Effector memory CD8-positive, alpha-beta T cell (primary cell): ENCODE results near the gene CCL18.
A peak's percentile ranks its signal among the peaks of the same experiment; 100 is the strongest.
"Not testable (repeated sequence)": the region's sequence is repeated elsewhere in the genome, so short reads cannot be mapped to it uniquely, and the experiment has no call there.

Experiments
- ATAC-seq: fragments of 150-1000 bp; cut with Tn5 transposase; replicated peaks from 2 replicates; pipeline ENCODE4 v1.10.0; 2021; ENCODE audit warnings: mild to moderate bottlenecking, moderate library complexity
- DNase-seq, 3 experiments: peaks; one replicate each; pipeline ENCODE4 v3.0.0; 2021
- H3K27ac Mint-ChIP-seq, 2 donors: one replicate each; pipeline ENCODE4 v1.8.0; 2022; ENCODE audit warnings: mild to moderate bottlenecking in 2 of 2, mixed read lengths in 2 of 2, moderate library complexity in 2 of 2
- H3K27me3 Mint-ChIP-seq, 2 donors: one replicate each; pipeline ENCODE4 v1.8.0; 2022; ENCODE audit warnings: mixed read lengths in 2 of 2
- H3K36me3 Mint-ChIP-seq: one replicate; pipeline ENCODE4 v1.8.0; 2022; ENCODE audit warnings: mild to moderate bottlenecking, moderate library complexity, mixed read lengths; ENCODE audit not compliant: insufficient read depth
- H3K4me1 Mint-ChIP-seq, 2 donors: one replicate each; pipeline ENCODE4 v1.8.0; 2022; ENCODE audit warnings: low read depth in 2 of 2, mixed read lengths in 2 of 2
- H3K4me3 Mint-ChIP-seq, 2 donors: one replicate each; pipeline ENCODE4 v1.8.0; 2022; ENCODE audit warnings: mild to moderate bottlenecking in 2 of 2, mixed read lengths in 2 of 2, moderate library complexity in 2 of 2
- H3K9me3 Mint-ChIP-seq, 2 donors: one replicate each; pipeline ENCODE4 v1.8.0; 2022; ENCODE audit warnings: mixed read lengths in 2 of 2
- total RNA-seq, 9 experiments: gene quantifications; one replicate each; lab custom pipeline; 2026; lab: John Stamatoyannopoulos, UW

The CCL18 gene, protein sequence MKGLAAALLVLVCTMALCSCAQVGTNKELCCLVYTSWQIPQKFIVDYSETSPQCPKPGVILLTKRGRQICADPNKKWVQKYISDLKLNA
- 0 to 0.03 (median 0) reads per million in 9 experiments for total RNA-seq

DNA sequence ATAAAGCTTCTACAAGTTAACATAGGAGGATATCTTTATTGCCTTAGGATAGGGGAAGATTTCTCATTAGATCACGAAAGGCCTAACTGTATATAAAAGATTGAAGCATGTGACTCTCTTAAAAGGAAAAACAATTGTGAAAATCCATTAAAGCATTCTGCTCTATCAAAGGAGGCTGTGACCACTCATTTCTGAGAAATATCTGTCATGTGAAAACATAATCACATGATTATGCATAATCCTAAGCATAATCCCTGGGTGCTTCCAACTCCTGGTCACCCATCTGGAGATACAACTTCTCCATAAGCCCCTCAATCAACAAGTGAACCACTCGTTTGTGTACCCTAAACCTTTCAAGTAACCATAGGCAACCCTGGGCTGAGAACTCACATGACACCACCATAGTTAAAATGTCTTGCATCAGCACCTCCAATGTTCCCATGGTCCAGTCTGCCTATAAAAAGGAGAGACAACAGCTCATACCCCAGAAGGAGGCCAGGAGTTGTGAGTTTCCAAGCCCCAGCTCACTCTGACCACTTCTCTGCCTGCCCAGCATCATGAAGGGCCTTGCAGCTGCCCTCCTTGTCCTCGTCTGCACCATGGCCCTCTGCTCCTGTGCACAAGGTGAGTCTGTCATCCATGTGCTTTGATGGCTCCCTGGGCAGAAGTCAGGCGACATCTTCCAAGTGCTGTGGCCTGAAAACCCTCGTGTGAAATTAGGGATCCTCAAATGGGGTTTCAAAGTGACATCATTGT lies at the start of gene CCL18:
Gene CCL18, plus strand, starts transcription at position 487 of the 756 bp plus-strand sequence. Its CDS starts 71 bp downstream, at position 558.
- no peaks in the 10 kb centered on the region for H3K27me3 Mint-ChIP-seq
- peaks cover 5% of the 10 kb centered on the region for H3K36me3 Mint-ChIP-seq
- peak within 1 kb of the TSS; percentile 59 to 86 for H3K27ac Mint-ChIP-seq
- ATAC-seq, result no peak
- H3K4me3 Mint-ChIP-seq, result peak within 1 kb of the TSS in 1 of 2 donors; percentile 7
- H3K4me1 Mint-ChIP-seq, result peaks cover 29 to 45% of the 10 kb centered on the region in 2 donors
- no peak for DNase-seq
- no peaks in the 10 kb centered on the region for H3K9me3 Mint-ChIP-seq

DNA sequence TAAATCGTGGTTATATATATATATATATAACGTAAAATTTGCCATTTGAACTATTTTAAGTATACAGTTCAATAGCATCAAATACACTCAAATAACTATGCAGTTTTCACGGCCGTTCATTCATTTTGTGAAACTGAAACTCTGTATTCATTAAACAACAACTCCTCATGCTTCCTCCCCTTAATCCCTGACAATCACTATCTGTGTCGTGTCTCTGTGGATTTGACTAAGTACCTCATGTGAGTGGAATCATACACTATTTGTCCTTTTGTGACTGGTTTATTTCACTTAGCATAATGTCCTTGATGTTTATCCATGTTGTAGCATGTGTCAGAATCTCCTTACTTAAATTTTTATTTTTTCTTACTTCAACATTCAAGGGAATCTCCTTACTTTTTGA lies 49.1 kb upstream of the CCL18 start:
- H3K4me1 Mint-ChIP-seq, result peaks cover 17 to 21% of the 10 kb centered on the region in 2 donors
- no peak for DNase-seq
- H3K36me3 Mint-ChIP-seq, result no peaks in the 10 kb centered on the region
- no peak overlapping the region for H3K4me3 Mint-ChIP-seq
- no peaks in the 10 kb centered on the region for H3K9me3 Mint-ChIP-seq
- no peak overlapping the region for H3K27ac Mint-ChIP-seq
- peaks cover 0 to 15% of the 10 kb centered on the region in 2 donors for H3K27me3 Mint-ChIP-seq
- ATAC-seq, result no peak

DNA sequence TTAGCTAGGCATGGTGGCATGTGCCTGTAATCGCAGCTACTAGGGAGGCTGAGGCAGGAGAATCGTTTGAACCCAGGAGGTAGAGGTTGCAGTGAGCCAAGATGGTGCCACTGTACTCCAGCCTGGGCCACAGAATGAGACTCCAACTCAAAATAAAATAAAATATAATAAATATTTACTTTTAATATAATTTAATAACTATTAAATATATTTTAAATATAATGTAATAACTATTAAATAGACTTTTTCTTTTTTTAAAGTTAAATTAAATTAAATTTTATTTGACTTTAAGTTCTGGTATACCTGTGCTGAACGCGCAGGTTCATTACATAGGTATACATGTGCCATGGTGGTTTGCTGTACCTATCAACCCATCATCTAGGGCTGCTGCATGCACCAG lies 48.2 kb upstream of the CCL18 start:
- H3K4me1 Mint-ChIP-seq, result peaks cover 16 to 17% of the 10 kb centered on the region in 2 donors
- ATAC-seq, H3K9me3 Mint-ChIP-seq, H3K4me3 Mint-ChIP-seq, H3K27ac Mint-ChIP-seq, H3K36me3 Mint-ChIP-seq, DNase-seq: not testable (repeated sequence)
- H3K27me3 Mint-ChIP-seq, result peaks cover 0 to 15% of the 10 kb centered on the region in 2 donors

DNA sequence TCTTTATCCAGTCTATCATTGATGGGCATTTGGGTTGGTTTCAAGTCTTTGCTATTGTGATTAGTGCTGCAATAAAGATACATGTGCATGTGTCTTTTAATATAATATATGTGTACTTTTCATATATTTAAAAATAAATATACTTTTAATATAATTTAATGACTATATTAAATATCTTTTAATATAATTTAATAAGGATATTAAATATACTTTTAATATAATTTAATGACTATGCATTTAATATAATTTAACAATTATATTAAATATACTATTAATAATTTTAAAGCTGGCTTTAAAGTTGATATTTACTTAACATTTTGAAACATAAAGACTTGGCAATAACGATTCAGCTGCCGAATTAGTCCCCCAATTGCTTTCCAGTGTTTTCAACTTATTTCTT lies 47.5 kb upstream of the CCL18 start:
- H3K27me3 Mint-ChIP-seq, result peaks cover 0 to 17% of the 10 kb centered on the region in 2 donors
- DNase-seq (no peak), ATAC-seq (no peak)
- no peaks in the 10 kb centered on the region for H3K9me3 Mint-ChIP-seq
- peaks cover 10 to 12% of the 10 kb centered on the region in 2 donors for H3K4me1 Mint-ChIP-seq
- H3K36me3 Mint-ChIP-seq, result no peaks in the 10 kb centered on the region
- no peak overlapping the region for H3K4me3 Mint-ChIP-seq
- no peak overlapping the region for H3K27ac Mint-ChIP-seq

DNA sequence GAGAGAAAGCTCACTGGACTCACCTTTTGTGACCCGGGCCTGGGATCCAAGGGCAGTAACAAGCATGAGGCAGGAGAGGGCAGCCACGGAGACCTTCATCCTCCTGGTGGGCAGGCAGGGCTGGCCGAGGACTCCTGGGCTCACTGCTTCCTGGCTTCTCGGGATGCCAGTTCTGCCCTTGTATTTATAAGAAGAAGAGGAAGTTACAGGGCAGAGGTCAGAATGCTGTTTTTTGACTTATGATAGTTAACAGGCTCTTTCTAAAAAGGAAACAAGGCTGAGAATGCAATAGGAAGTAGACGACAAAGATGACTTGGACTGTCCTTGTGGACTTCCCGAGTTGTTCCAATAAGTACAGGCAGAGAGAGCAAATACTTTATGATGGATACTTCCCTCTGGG lies 46.3 kb upstream of the CCL18 start, which contains the start of gene CCL23:
Gene CCL23, minus strand, starts transcription at position 174 of the 400 bp plus-strand sequence. Its CDS starts 75 bp downstream, at position 99.
- ATAC-seq (no peak), DNase-seq (no peak)
- H3K4me3 Mint-ChIP-seq, result no peak within 1 kb of the TSS
- H3K36me3 Mint-ChIP-seq, result no peaks in the 10 kb centered on the region
- peak within 1 kb of the TSS in 1 of 2 donors; percentile 66 for H3K27ac Mint-ChIP-seq
- H3K9me3 Mint-ChIP-seq, result peaks cover 0 to 6% of the 10 kb centered on the region in 2 donors
- H3K27me3 Mint-ChIP-seq, result peaks cover 0 to 28% of the 10 kb centered on the region in 2 donors
- peaks cover 5 to 10% of the 10 kb centered on the region in 2 donors for H3K4me1 Mint-ChIP-seq

DNA sequence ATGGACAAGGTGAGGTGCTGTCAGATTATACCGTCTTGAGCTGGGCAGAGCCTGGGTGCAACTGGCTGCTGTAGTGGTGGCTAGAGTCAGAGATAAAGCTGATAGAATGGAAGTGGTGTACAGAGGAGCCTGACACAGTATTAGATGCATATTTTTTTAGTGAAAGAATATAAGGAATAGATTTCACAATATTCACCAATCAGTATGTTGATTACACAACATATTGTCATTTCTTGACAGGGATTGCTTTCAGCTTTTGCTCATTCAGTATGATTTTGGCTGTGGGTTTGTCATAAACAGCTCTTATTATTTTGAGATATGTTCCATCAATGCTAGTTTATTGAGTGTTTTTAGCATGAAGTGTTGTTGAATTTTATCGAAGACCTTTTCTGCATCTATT lies 44.6 kb upstream of the CCL18 start:
- no peaks in the 10 kb centered on the region for H3K36me3 Mint-ChIP-seq
- H3K27me3 Mint-ChIP-seq, result peaks cover 0 to 28% of the 10 kb centered on the region in 2 donors
- no peak overlapping the region for H3K4me3 Mint-ChIP-seq
- H3K27ac Mint-ChIP-seq, result peak overlapping the region in 1 of 2 donors; percentile 64
- H3K9me3 Mint-ChIP-seq, result peaks cover 0 to 6% of the 10 kb centered on the region in 2 donors
- H3K4me1 Mint-ChIP-seq, result peaks cover 5 to 7% of the 10 kb centered on the region in 2 donors
- DNase-seq, result no peak
- ATAC-seq, result no peak

DNA sequence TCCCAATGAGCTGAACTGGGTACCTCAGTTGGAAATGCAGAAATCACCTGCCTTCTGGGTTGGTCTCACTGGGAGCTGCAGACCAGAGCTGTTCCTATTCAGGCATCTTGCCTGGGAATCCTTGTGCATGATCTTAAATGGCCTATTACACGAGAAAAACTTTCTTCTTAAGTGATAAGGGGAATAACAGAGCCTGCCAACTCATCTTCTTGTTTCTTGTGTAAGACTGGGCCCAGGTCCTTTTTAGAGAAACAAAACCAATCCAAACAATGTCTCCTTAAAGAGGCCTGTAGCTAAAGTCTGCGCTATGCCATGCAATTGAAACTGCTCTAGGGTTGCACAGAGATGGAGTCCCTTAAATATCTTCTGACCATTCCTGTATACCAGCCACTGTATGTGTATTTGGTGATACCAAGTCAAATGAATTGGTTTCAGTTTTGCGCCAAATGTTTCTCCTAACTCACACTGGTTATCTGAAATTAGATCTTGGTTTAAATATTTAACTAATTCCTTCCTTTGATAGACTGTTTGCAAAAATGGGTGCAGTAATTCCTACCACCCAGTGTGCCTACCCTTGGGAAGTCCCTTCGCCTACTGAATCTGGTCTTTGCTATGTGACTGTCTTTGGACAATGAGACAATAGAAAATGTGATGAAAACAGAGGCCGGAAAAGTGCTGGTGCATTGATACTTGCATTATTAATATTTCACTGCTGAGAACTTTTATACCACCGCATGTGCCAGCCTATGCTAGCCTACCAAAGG lies 39.8 kb upstream of the CCL18 start:
- Mint-ChIP-seq H3K4me3 (no peak overlapping the region), H3K27me3 (peaks cover 0 to 21% of the 10 kb centered on the region in 2 donors), H3K27ac (no peak overlapping the region), H3K36me3 (no peaks in the 10 kb centered on the region), H3K4me1 (no peaks in the 10 kb centered on the region), H3K9me3 (peaks cover 0 to 6% of the 10 kb centered on the region in 2 donors)
- ATAC-seq (no peak), DNase-seq (no peak)

DNA sequence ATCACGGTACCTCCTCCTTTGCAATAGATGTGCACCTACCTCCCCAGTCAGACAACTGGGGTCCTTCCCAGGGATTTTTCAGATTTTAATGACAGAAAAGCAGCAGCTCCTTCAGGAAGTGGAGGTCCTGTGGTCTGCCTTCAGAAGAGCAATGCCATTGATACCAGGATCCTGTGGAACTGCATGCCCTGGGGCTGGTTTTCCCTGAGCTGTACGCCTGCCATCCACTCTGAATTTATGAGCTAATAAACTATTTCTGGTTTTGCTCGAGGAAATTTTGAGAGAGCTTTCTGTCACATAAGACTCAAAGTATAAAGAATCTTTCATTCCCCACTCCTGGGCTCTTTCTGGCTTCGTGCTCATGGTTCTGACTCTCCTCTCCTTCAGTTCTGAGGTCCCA lies 36.3 kb upstream of the CCL18 start:
- no peak for DNase-seq
- no peaks in the 10 kb centered on the region for H3K9me3 Mint-ChIP-seq
- H3K27me3 Mint-ChIP-seq, result peaks cover 0 to 17% of the 10 kb centered on the region in 2 donors
- no peaks in the 10 kb centered on the region for H3K36me3 Mint-ChIP-seq
- H3K27ac Mint-ChIP-seq, result peak overlapping the region in 1 of 2 donors; percentile 44
- no peak for ATAC-seq
- H3K4me3 Mint-ChIP-seq, result no peak overlapping the region
- no peaks in the 10 kb centered on the region for H3K4me1 Mint-ChIP-seq

DNA sequence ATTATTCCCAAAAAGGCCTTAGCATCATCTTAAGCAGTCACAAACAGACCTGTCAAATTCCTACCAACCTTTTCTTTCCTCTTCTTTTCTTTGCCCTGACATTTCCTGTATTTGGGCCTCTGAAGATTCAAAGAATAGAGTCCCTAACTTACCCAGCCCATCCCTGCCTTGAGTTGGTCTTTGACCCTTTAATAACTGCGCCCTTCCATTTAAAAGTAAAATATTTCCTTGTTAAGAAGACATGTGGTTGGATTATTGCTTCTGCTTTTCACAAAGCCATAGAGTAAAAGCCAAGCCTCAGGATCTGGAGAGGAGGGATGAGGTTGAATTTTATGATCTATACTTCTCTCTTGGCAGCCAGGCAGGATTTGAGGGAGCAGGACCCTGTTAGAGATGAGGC lies 33.1 kb upstream of the CCL18 start:
- no peaks in the 10 kb centered on the region for H3K9me3 Mint-ChIP-seq
- H3K27me3 Mint-ChIP-seq, result peaks cover 0 to 17% of the 10 kb centered on the region in 2 donors
- no peak for ATAC-seq

DNA sequence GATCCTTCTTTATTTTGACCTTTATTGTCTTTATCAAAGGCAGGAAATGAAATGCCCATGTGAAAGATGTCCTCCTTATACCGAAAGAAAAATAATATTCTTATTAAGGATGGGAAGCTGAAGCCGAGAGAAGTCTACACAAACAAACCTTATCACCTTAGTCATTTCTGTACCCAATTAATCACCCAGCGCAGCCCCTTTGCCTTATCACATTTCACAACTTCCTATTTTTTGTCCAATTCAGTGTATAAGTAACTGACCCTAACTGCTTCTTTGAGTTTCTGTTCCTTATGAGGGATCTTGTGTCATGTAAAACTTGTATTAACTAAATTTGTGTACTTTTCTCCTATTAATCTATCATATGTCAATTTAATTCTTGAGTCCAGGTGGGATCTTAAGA lies 29.9 kb upstream of the CCL18 start:
- DNase-seq, result no peak
- Mint-ChIP-seq H3K4me3 (no peak overlapping the region), H3K4me1 (peaks cover 0 to 3% of the 10 kb centered on the region in 2 donors), H3K36me3 (no peaks in the 10 kb centered on the region), H3K9me3 (no peaks in the 10 kb centered on the region), H3K27me3 (peaks cover 0 to 10% of the 10 kb centered on the region in 2 donors), H3K27ac (peak overlapping the region in 1 of 2 donors; percentile 18)
- no peak for ATAC-seq

More for the DNA sequence above, 33.1 kb upstream of the CCL18 start:
- H3K4me3 Mint-ChIP-seq, result no peak overlapping the region
- H3K4me1 Mint-ChIP-seq, result peaks cover 0 to 3% of the 10 kb centered on the region in 2 donors
- peak overlapping the region in 1 of 2 donors; percentile 25 for H3K27ac Mint-ChIP-seq
- no peaks in the 10 kb centered on the region for H3K36me3 Mint-ChIP-seq
- DNase-seq, result no peak

DNA sequence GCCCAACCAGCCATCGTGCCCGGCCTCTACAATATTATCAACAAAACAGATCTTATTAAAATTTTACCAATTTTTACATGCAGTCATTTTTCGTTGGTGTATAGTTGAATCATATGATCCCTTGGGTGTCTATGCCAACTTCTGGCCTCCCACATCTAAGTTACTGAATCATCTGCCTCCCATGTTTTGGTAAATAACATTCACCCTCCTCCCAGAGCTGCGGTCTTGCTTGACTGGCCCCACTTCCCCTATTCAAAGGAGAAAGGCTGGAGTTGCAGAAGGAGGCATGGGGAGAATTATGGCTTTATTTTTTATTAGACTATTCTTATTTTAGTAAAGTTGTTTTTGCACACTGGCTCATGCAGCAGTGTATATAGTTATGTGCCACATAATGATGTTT lies 27.8 kb upstream of the CCL18 start:
- H3K4me3 Mint-ChIP-seq, result no peak overlapping the region
- ATAC-seq (no peak), DNase-seq (no peak)
- H3K27ac Mint-ChIP-seq, result no peak overlapping the region
- peaks cover 0 to 3% of the 10 kb centered on the region in 2 donors for H3K4me1 Mint-ChIP-seq
- peaks cover 0 to 6% of the 10 kb centered on the region in 2 donors for H3K27me3 Mint-ChIP-seq
- H3K9me3 Mint-ChIP-seq, result no peaks in the 10 kb centered on the region
- H3K36me3 Mint-ChIP-seq, result no peaks in the 10 kb centered on the region

DNA sequence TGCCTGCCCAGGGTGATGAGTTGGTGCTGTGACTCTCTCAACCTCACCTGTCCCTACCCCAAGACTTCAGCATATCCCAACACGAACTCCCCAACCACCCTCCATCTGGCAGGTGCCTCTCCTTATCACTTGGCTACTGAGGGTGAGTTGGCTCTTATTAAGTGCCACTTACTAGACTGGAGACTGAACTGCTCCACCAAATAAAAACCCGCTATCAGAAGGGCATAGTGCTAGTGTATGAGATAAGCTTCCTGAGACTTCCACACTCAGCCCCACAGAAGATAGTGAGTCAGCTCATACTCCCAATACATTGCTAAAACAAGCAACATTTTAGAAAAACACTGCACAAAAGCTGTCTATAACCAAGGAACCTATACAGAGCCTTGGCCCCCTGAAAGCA lies 16.0 kb upstream of the CCL18 start:
- no peak for DNase-seq
- H3K27me3 Mint-ChIP-seq, result no peaks in the 10 kb centered on the region
- no peak overlapping the region for H3K27ac Mint-ChIP-seq
- H3K36me3 Mint-ChIP-seq, result no peaks in the 10 kb centered on the region
- peaks cover 6 to 9% of the 10 kb centered on the region in 2 donors for H3K9me3 Mint-ChIP-seq
- H3K4me1 Mint-ChIP-seq, result peaks cover 0 to 9% of the 10 kb centered on the region in 2 donors
- no peak overlapping the region for H3K4me3 Mint-ChIP-seq
- ATAC-seq, result no peak

DNA sequence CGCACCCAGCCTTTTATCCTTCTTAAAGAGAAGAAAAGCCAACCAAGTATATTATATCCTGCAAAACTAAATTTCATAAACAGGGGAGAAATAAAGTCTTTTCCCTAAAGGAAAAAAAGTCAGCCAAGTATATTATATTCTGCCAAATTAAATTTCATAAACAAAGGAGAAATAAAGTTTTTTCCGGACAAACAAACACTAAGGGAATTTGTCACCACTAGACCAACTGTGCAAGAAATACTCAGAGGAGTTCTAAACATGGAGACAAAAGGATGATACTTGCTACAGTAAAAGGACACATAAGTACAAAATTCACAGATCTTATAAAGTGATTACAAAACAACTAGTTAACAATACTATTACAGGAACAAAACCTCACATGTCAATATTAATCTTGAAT lies 14.4 kb upstream of the CCL18 start:
- Mint-ChIP-seq H3K27ac (no peak overlapping the region), H3K9me3 (peaks cover 6 to 9% of the 10 kb centered on the region in 2 donors), H3K27me3 (no peaks in the 10 kb centered on the region), H3K4me3 (no peak overlapping the region), H3K36me3 (no peaks in the 10 kb centered on the region), H3K4me1 (peaks cover 0 to 9% of the 10 kb centered on the region in 2 donors)
- ATAC-seq (no peak), DNase-seq (no peak)
